Activated CD4-positive, alpha-beta T cell treated with anti-CD3 and anti-CD28 coated beads, Interleukin-2, amount 50 U/mL, for 24 hours (primary cell): ENCODE data around the gene BEND6.

Source experiments
- DNase-seq, 2 donors: peaks; one replicate each; pipeline ENCODE4 v3.0.0-alpha.2; 2020; ENCODE audit warnings: low read depth in 1 of 2, low spot score in 1 of 2

BEND6 gene

DNA sequence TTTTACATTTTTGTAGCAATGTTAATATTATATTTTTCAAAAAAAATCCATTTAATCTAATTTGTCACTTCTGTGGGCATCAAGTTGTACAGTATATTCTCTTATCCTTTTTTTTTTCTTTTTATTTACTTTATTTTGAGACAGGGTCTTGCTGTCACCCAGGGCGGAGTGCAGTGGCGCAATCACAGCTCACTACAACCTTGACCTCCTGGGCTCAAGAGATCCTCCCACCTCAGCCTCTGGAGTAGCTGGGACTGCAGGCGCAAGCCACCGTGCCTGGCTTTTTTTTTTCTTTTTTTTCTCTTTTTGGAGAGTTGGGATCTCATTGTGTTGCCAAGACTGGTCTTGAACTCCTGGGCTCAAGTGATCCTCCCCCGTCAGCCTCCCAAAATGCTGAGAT, 14.4 kb upstream of the BEND6 start:
- DNase-seq, result no peak

GRCh38 chr6:56940977-56941376, 13.9 kb upstream of the BEND6 start:
- no peak for DNase-seq

DNA sequence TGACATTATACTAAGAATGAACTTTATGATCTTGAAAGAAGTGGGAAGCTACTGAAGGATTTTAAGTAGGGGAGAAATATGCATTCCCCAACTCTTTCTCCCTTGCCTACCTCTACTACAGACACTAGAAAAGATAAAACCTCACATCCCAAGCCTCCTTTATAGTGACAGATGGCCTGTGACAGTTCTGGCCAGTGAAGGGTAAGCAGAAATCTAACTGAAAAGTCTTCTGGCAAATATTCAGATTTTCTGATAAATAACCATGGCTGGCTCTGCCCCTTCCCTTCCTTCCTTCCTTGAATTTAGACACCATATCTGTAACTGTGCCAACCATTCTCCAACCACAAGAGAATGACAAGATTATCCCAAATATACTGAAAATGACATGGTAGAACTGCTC, 10.2 kb upstream of the BEND6 start:
- no peak for DNase-seq

GRCh38 chr6:56946368-56946767, 8.5 kb upstream of the BEND6 start:
- no peak for DNase-seq

DNA sequence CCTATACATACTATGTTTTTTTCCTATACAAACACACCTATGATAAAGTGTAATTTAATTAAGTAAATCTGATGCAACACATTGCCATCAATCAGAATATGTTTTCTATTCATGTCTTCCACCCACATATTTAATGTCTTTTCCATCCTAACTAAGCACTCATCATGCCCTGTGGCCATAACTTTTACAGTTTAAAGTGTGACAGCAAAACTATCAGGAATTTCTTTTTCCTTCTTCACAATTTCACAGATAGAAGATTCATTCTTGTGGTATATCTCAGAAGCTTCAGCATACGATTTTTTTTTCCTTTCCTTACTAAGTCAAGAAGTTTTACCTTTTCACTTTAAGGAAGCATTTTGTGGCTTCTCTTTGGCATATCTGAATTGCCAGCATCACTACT, 7.0 kb upstream of the BEND6 start:
- no peak for DNase-seq

DNA sequence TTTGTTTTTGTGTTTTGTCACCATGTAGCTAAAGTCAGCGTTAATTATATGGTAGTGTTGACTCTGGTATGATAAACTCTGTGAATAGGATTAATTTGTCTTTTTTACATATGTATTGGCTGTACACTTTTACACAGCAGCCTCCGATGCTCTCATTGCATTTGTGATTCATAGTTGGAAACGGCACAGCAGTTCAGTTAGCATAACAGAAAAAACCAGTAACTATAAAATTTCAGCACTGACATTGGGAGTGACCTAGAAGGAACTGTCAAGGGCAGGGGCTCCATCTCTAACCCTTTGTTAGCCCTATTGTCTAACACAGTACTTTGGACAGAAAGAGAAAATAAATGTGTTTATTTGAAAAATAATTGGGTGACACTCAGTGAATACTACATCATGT, 5.6 kb upstream of the BEND6 start:
- DNase-seq, result no peak

DNA sequence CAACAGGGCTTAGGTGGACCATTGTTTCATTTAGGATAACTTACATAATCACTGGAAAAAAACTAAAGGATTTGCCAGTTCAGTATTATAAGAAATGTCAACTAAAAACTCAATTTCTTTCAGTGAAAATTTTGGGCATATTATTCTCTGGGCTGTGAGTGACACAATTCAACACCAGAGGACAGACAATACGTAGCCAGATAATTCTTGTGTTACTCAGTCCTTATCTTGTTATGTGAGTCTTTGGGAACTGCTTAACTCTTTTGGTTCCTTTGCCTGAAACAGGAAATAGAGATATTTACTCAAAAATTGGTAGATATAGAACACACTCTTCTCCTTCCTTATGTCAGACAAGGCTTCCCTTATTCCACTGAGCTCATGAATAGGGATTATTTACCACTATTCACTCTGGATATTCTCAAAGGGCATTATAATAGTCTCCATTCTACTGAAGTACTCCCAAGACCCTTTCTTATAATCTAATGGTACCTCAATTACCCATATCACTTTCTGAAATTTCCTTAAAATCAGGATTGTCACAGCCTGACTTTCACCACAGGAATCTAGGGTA, 4.9 kb upstream of the BEND6 start:
- DNase-seq, result no peak

DNA sequence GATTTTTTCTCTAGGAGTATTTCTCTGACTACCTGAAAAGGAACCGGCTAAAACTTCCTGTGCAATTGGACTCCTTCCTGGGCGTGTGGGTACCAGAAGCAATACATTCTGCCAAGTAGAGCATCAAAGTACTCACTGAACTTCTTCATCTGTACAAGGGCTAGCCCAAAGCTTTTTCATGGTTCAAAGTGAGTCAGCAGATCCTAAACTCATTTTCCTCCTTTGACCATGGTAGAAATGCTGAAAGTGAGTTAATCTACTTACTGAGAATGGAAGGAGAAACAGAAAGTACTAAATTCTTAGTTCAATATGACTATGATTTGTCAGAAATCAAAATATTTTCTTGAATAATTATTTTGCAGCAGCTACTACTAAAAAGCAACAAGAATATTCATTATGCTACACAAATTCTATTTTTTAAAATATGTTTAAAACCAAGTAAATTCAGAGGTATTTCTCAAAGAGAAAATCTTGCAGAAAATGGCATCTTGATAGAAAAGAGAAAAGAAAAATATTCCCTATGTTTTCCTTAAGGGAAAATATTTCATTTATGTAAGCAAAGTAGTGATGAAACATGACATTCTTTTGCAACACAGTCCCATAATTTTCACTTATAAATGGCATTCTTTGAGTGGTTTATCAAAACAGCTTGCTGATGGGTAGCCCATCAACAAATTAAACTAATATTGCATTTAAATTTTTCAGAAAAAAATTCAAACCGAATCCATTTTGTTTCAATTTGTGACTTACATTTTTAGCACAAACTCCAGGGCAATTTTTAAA, 3.7 kb upstream of the BEND6 start:
- no peak for DNase-seq

- no peak for DNase-seq
Measured at GRCh38 chr6:56953597-56954402, 1.1 kb upstream of the BEND6 start.

- DNase-seq, result peak in 1 of 2 donors; percentile 45
Measured at GRCh38 chr6:56955171-56956155, 556 bp downstream of the BEND6 start.

GRCh38 chr6:56956491-56956890, 1.6 kb downstream of the BEND6 start:
- DNase-seq, result no peak

DNA sequence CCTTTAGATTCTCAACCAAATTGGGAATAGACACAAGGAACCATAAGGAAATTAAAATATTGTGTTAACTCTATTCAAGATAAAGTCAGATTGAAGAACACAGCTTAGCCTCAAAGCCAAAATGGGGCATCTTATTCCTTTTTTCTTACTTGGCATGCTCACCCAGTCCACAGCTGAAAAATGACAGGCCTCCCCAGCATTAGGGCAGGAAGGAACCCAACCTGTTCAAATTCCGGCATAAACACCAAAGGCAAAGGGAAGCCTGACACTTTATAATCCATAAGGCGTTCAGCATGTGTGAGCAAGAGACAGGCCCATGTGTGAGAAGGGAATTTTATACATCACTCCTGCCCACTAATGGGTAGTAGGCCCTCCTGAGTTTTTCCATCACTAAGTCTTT, 2.9 kb downstream of the BEND6 start:
- DNase-seq, result no peak

GRCh38 chr6:56958481-56958880, 3.6 kb downstream of the BEND6 start:
- no peak for DNase-seq

DNA sequence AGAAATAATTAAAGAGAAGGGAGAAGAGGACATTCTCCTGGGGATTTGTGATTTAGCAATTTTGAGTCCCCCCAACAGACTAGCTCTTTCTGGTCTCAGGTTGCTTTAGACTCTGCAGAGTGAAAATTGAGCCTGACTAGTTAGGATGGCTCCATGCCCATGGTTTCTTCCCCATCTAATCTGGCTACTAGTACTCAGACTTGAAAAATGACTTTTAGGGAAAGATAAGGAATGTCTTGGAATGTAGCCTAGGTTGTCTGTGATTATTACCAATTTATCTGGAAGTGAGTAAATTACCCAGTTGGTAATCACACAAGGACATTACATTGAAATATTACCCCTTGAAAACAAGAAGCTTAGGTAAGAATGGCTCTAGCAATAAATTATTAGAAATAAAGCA, 4.2 kb downstream of the BEND6 start:
- DNase-seq, result no peak

DNA sequence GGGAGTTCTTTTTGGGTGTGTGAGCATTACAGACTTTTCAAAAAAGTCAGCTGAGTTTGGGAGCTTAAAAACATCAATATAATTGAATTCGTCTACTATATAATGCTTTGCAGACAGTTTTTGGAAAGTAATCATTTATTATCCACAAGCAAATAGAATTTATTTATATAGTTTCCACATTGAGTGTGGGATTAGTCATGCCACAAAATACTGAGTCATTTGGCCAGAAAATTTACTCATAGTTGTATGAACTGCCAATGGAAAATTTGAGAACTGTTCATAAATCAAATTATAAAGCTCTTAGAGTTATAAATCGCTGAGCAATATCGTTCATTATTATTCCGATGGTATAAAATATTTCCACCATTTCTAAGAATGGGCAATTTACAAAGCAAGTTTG, 5.0 kb downstream of the BEND6 start:
- no peak for DNase-seq

GRCh38 chr6:56961151-56961550, 6.2 kb downstream of the BEND6 start:
- no peak for DNase-seq

GRCh38 chr6:56962441-56962840, 7.5 kb downstream of the BEND6 start:
- DNase-seq, result no peak

GRCh38 chr6:56963043-56963442, 8.1 kb downstream of the BEND6 start:
- DNase-seq, result no peak

DNA sequence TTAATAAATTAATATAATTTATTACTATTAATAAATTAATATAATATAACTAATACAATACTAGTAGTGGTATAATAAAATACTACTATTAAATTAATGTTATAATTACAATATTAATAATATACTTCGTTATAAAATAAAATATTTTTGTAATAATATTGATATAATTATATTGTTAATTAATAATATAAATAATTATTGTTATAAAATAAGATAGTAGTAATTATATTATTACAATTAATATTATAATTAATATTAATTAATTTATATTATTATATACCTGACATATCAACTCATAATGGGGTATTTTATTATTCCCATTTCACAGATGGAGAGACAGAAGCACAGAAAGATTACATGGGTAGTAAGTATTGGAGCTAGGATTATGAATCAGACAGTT, 8.9 kb downstream of the BEND6 start:
- no peak for DNase-seq

DNA sequence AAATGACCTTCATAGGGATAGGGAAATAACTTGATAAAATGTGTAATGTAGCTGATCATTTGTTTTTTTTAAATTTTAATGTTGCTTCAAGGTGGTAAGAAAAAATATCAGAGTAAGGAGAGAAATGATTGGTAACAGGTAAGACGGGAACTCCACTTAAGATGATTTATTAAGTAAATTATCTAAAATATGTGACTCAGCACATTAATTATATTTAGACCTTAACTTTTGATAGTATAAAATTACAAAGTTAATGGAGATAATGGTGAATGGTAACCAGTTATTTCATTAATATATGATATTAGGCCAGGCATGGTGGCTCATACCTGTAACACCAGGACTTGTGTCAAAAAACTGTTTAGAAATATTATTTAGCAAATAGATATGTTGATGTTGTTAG, 10.2 kb downstream of the BEND6 start:
- DNase-seq, result no peak

DNA sequence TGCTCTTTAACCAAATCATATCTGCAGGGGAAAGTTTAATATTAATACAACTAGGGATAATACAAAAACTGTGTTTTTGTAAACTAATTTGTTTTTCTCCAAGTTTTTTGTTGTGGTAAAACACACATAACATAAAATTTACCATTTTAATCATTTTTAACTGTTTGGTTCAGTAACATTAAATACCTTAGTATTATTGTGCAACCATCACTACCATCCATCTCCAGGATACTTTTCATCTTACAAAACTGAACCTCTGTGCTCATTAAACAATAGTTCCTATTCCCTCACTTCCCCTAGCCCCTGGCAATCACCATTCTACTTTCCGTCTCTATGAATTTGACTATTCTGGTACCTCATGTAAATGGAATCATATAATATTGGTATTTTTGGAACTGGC, 15.9 kb downstream of the BEND6 start:
- no peak for DNase-seq
